ENCODE data around the gene CCT8. TPM values are rescaled to one million over a fixed set of nuclear protein-coding genes. Genes with fewer than 3 reads are reported as not detected.

The CCT8 gene
- total RNA-seq, 3 donors from 2014 or later (not counting 1 experiment from before 2014, with no cell fraction given), result 76.2 to 90.3 (median 82.9) TPM

DNA sequence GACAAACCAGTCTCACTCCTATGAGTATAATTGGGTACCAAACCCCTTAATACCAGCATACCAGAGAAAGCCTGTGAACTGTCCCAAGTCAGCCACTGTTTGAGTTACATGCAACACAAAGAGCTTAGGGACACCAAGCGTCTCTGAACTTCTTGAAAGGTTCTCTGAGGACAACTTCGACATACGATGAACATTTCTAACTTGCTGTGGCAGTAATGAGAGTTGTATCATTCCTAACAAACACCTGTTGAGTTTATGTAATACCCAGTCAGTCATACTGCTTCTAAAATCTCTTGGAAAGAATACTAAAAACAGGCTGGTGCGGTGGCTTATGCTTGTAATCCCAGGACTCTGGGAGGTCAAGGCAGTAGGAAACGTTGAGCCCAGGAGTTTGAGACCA is 18.4 kb downstream of the CCT8 start:
- Histone ChIP-seq H3K36me3 (ENCODE audit: control insufficient read depth, insufficient read depth, low read length) (peaks cover 87% of the 10 kb centered on the region), H3K4me1 (ENCODE audit: control insufficient read depth, insufficient read depth, low read length) (no peaks in the 10 kb centered on the region), H3K9me3 (ENCODE audit: control insufficient read depth, insufficient read depth, low read length) (no peaks in the 10 kb centered on the region), H3K4me3 (ENCODE audit: low read length) (no peak overlapping the region), H3K27me3 (ENCODE audit: control insufficient read depth, insufficient read depth, low read length) (no peaks in the 10 kb centered on the region), H3K27ac (ENCODE audit: low read length) (no peak overlapping the region)
- no peaks in the 10 kb centered on the region for H3K27me3 Mint-ChIP-seq (ENCODE audit: low read depth in 2 of 2)
- no peaks in the 10 kb centered on the region for H3K36me3 Mint-ChIP-seq
- no peak for TF ChIP-seq CTCF (IDR thresholded peaks at IDR 0.05)
- H3K9me3 Mint-ChIP-seq, result no peaks in the 10 kb centered on the region
- no peak for DNase-seq
- 98% methylated on average over 5 of the region's 5 CpGs for WGBS (ENCODE audit: insufficient coverage)
- ATAC-seq, result no peak
- H3K27ac Mint-ChIP-seq, result peak overlapping the region; percentile 13 to 41
- H3K4me3 Mint-ChIP-seq, result no peak overlapping the region
- H3K4me1 Mint-ChIP-seq, result no peaks in the 10 kb centered on the region
- intact Hi-C loops (cut with micrococcal nuclease), result no loop called here

DNA sequence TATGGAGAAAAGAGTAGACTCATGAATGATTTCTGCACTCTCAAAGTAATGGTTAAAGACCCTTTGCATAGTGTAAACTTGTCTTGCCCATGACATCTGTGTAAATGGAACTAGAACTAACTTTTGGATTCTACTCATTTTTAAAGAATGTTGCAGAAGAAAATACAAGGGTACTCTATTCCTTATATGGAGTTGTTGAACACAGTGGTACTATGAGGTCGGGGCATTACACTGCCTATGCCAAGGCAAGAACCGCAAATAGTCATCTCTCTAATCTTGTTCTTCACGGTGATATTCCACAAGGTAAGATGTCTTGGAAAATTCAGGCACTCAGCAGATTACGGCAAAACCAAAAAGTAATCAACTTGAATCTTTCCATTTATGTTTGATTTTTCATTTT is 19.8 kb downstream of the CCT8 start:
- H3K4me3 Mint-ChIP-seq, result no peak overlapping the region
- H3K27me3 Mint-ChIP-seq (ENCODE audit: low read depth in 2 of 2), result no peaks in the 10 kb centered on the region
- H3K27ac ChIP-seq (ENCODE audit: low read length), result no peak overlapping the region
- no peak overlapping the region for H3K27ac Mint-ChIP-seq
- peaks cover 86% of the 10 kb centered on the region for H3K36me3 ChIP-seq (ENCODE audit: control insufficient read depth, insufficient read depth, low read length)
- no peak for DNase-seq
- no peaks in the 10 kb centered on the region for H3K4me1 Mint-ChIP-seq
- TF ChIP-seq CTCF (IDR thresholded peaks at IDR 0.05), result no peak
- no peak for ATAC-seq
- H3K36me3 Mint-ChIP-seq, result no peaks in the 10 kb centered on the region
- no peak overlapping the region for H3K4me3 ChIP-seq (ENCODE audit: low read length)
- intact Hi-C loops (cut with micrococcal nuclease), result no loop called here
- H3K9me3 ChIP-seq (ENCODE audit: control insufficient read depth, insufficient read depth, low read length), result no peaks in the 10 kb centered on the region
- no peaks in the 10 kb centered on the region for H3K4me1 ChIP-seq (ENCODE audit: control insufficient read depth, insufficient read depth, low read length)
- no peaks in the 10 kb centered on the region for H3K27me3 ChIP-seq (ENCODE audit: control insufficient read depth, insufficient read depth, low read length)
- no peaks in the 10 kb centered on the region for H3K9me3 Mint-ChIP-seq
- 92% methylated on average over 4 of the region's 4 CpGs for WGBS (ENCODE audit: insufficient coverage)

GRCh38 chr21:29053011-29053553 is 20.4 kb downstream of the CCT8 start:
- Mint-ChIP-seq H3K36me3 (no peaks in the 10 kb centered on the region), H3K4me3 (no peak overlapping the region), H3K9me3 (no peaks in the 10 kb centered on the region), H3K27me3 (ENCODE audit: low read depth in 2 of 2) (no peaks in the 10 kb centered on the region), H3K4me1 (no peaks in the 10 kb centered on the region), H3K27ac (no peak overlapping the region)
- H3K4me3 ChIP-seq (ENCODE audit: low read length), result no peak overlapping the region
- DNase-seq (no peak), ATAC-seq (no peak)
- no peaks in the 10 kb centered on the region for H3K4me1 ChIP-seq (ENCODE audit: control insufficient read depth, insufficient read depth, low read length)
- no peak overlapping the region for H3K27ac ChIP-seq (ENCODE audit: low read length)
- WGBS (ENCODE audit: insufficient coverage), result 83% methylated on average over 5 of the region's 5 CpGs
- intact Hi-C loops (cut with micrococcal nuclease), result no loop called here
- H3K36me3 ChIP-seq (ENCODE audit: control insufficient read depth, insufficient read depth, low read length), result peaks cover 87% of the 10 kb centered on the region
- H3K9me3 ChIP-seq (ENCODE audit: control insufficient read depth, insufficient read depth, low read length), result no peaks in the 10 kb centered on the region
- TF ChIP-seq CTCF (IDR thresholded peaks at IDR 0.05), result no peak
- no peaks in the 10 kb centered on the region for H3K27me3 ChIP-seq (ENCODE audit: control insufficient read depth, insufficient read depth, low read length)

DNA sequence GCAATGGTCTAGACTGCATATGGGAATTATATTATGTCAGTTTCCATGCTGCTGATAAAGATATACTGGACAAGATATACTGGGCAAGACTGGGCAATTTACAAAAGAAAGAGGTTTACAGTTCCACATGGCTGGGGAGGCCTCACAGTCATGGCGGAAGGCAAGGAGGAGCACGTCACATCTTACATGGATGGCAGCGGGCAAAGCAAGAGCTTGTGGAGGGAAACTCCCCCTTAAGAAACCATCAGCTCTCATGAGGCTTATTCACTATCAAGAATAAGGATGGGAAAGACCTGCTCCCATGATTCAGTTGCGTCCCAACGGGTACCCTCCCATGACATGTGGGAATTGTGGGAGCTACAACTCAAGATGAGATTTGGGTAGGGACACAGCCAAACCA is 21.2 kb downstream of the CCT8 start:
- H3K9me3 Mint-ChIP-seq, result no peaks in the 10 kb centered on the region
- no peak for TF ChIP-seq CTCF (IDR thresholded peaks at IDR 0.05)
- no peaks in the 10 kb centered on the region for H3K4me1 Mint-ChIP-seq
- Histone ChIP-seq H3K4me3 (ENCODE audit: low read length) (no peak overlapping the region), H3K4me1 (ENCODE audit: control insufficient read depth, insufficient read depth, low read length) (no peaks in the 10 kb centered on the region), H3K27me3 (ENCODE audit: control insufficient read depth, insufficient read depth, low read length) (no peaks in the 10 kb centered on the region), H3K27ac (ENCODE audit: low read length) (no peak overlapping the region), H3K9me3 (ENCODE audit: control insufficient read depth, insufficient read depth, low read length) (no peaks in the 10 kb centered on the region), H3K36me3 (ENCODE audit: control insufficient read depth, insufficient read depth, low read length) (peaks cover 87% of the 10 kb centered on the region)
- intact Hi-C loops (cut with micrococcal nuclease), result no loop called here
- no peak overlapping the region for H3K27ac Mint-ChIP-seq
- WGBS (ENCODE audit: insufficient coverage), result 100% methylated on average over 5 of the region's 5 CpGs
- DNase-seq (no peak), ATAC-seq (no peak)
- no peak overlapping the region for H3K4me3 Mint-ChIP-seq
- H3K27me3 Mint-ChIP-seq (ENCODE audit: low read depth in 2 of 2), result no peaks in the 10 kb centered on the region
- peaks cover 5% of the 10 kb centered on the region for H3K36me3 Mint-ChIP-seq

Data from natural killer cell (primary cell).